GM12878 (cell line): ENCODE data around the gene FAM171A1. TPM values are rescaled to one million over a fixed set of nuclear protein-coding genes. Genes with fewer than 3 reads are reported as not detected.

Source experiments
- ATAC-seq: fragments of 200-7000 bp; cut with Tn5 transposase; 3 replicates; pipeline ENCODE4 v1.9.1; 2020; ENCODE audit warnings: mild to moderate bottlenecking, moderate library complexity
- BruUV-seq: library from RNA; stranded (reverse); fragments of 400-500 nt; replicated peaks from 2 replicates; lab custom pipeline; 2021; lab: Mats Ljungman, UMichigan
- CTCF ChIA-PET: fragments of 300-600 bp; sonication (Branson Sonifier 250); formaldehyde crosslinking; extraction: SDS; loops from one replicate; lab custom pipeline; 2021; ENCODE audit warnings: inconsistent platforms; lab: Yijun Ruan, JAX
- POLR2A ChIA-PET: fragments of 350-600 bp; formaldehyde crosslinking; extraction: SDS; loops from one replicate; lab custom pipeline; 2021; ENCODE audit warnings: inconsistent platforms; lab: Charles Lee
- RAD21 ChIA-PET: fragments of 300-600 bp; sonication (Branson Sonifier 250); formaldehyde crosslinking; loops from one replicate; lab custom pipeline; 2023; ENCODE audit warnings: antibody characterized with exemption; ENCODE audit not compliant: unreplicated experiment; lab: Charles Lee
- SMC1A ChIA-PET: fragments of 300-600 bp; sonication (Branson Sonifier 250); formaldehyde crosslinking; loops from one replicate; lab custom pipeline; 2023; ENCODE audit not compliant: unreplicated experiment, uncharacterized antibody; lab: Charles Lee
- DNase-seq: peaks from one replicate; pipeline ENCODE4 v3.0.0-alpha.2; 2011; ENCODE audit warnings: low read depth, low spot score
- FAIRE-seq: peaks from 3 replicates; lab custom pipeline; 2011; peaks lifted over from hg19 to GRCh38; lab: Jason Lieb, UNC
- H2AFZ ChIP-seq: 2 replicates; pipeline ENCODE4 v1.6.0; 2011; ENCODE audit warnings: low read depth, low read length, control low read depth; ENCODE audit not compliant: control insufficient read depth
- H3K27ac ChIP-seq: 2 replicates; pipeline ENCODE4 v1.5.1; 2011; ENCODE audit warnings: control low read depth; ENCODE audit not compliant: control insufficient read depth, insufficient read depth
- H3K27me3 ChIP-seq, 2 experiments: replicated peaks in 1 of 2; 2 replicates each; pipeline versions ENCODE4 v1.6.0 to v1.6.1; 2011; ENCODE audit warnings: low read length in 1 of 2; ENCODE audit not compliant: control insufficient read depth in 2 of 2, insufficient read depth in 2 of 2
- H3K36me3 ChIP-seq, 2 experiments: 2 replicates each; pipeline ENCODE4 v1.5.1; 2011; ENCODE audit warnings: low read length in 1 of 2; ENCODE audit not compliant: control insufficient read depth in 2 of 2, insufficient read depth in 2 of 2
- H3K4me1 ChIP-seq: 2 replicates; pipeline ENCODE4 v1.6.1; 2011; ENCODE audit warnings: mild to moderate bottlenecking, low read length, moderate library complexity, mixed read lengths; ENCODE audit not compliant: control insufficient read depth, insufficient read depth
- H3K4me2 ChIP-seq: 2 replicates; pipeline ENCODE4 v1.6.0; 2011; ENCODE audit warnings: control low read depth; ENCODE audit not compliant: control insufficient read depth, insufficient read depth
- H3K4me3 ChIP-seq: fragments of 200-600 bp; sonication (generic); 2 replicates; pipeline ENCODE4 v1.5.1; 2016
- H3K79me2 ChIP-seq: 2 replicates; pipeline ENCODE4 v1.6.0; 2011; ENCODE audit warnings: low read length; ENCODE audit not compliant: control insufficient read depth, insufficient read depth
- H3K9ac ChIP-seq: 2 replicates; pipeline ENCODE4 v1.8.0; 2011; ENCODE audit warnings: low read length, control low read depth, mixed read lengths; ENCODE audit not compliant: control insufficient read depth, insufficient read depth
- H3K9me3 ChIP-seq: replicated peaks from 3 replicates; pipeline ENCODE4 v1.5.1; 2011; ENCODE audit warnings: mild to moderate bottlenecking, low read length; ENCODE audit not compliant: control insufficient read depth, insufficient read depth
- H4K20me1 ChIP-seq: 2 replicates; pipeline ENCODE4 v1.6.0; 2011; ENCODE audit not compliant: control insufficient read depth, insufficient read depth
- CREM ChIP-seq: IDR thresholded peaks from 2 replicates; pipeline ENCODE4 v1.6.1; 2014; ENCODE audit warnings: antibody characterized with exemption, low read depth
- FOXM1 ChIP-seq: IDR thresholded peaks from 2 replicates; pipeline ENCODE4 v1.6.1; 2012; ENCODE audit warnings: low read depth, mild to moderate bottlenecking, inconsistent platforms, low read length, moderate library complexity
- GABPA ChIP-seq: IDR thresholded peaks from 2 replicates; pipeline ENCODE4 v1.6.1; 2014; ENCODE audit warnings: antibody characterized with exemption, low read depth, mild to moderate bottlenecking, inconsistent platforms
- HDGF ChIP-seq: fragments of 450-650 bp; IDR thresholded peaks from 2 replicates; pipeline ENCODE4 v1.6.1; 2016; ENCODE audit warnings: antibody characterized with exemption
- HSF1 ChIP-seq: fragments of 150-350 bp; IDR thresholded peaks from 2 replicates; pipeline ENCODE4 v1.6.1; 2014; ENCODE audit warnings: mild to moderate bottlenecking, low read depth, low read length
- POLR2AphosphoS2 ChIP-seq: IDR thresholded peaks from 2 replicates; pipeline ENCODE4 v1.6.1; 2011; ENCODE audit warnings: low read depth, mild to moderate bottlenecking, low read length, improper control_type of control experiment, moderate library complexity
- POLR2AphosphoS5 ChIP-seq: IDR thresholded peaks from 2 replicates; pipeline ENCODE4 v1.6.1; 2011; ENCODE audit warnings: mild to moderate bottlenecking, low read length, inconsistent platforms
- RB1 ChIP-seq: fragments of 450-650 bp; formaldehyde crosslinking; IDR thresholded peaks from 2 replicates; pipeline ENCODE4 v1.6.1; 2017; ENCODE audit warnings: mild to moderate bottlenecking, borderline replicate concordance
- SREBF2 ChIP-seq: IDR thresholded peaks from 2 replicates; pipeline ENCODE4 v1.6.1; 2012; ENCODE audit warnings: mild to moderate bottlenecking, low read length
- STAT1 ChIP-seq: fragments of 450-650 bp; conservative IDR thresholded peaks from 2 replicates; pipeline ENCODE4 v1.6.1; 2014; ENCODE audit warnings: antibody characterized with exemption, mild to moderate bottlenecking
- STAT3 ChIP-seq: IDR thresholded peaks from 2 replicates; pipeline ENCODE4 v1.6.1; 2011; ENCODE audit warnings: low read depth, low read length, improper control_type of control experiment
- SUZ12 ChIP-seq: fragments of 200-600 bp; sonication (generic); IDR thresholded peaks from one replicate; pipeline ENCODE4 v1.6.1; 2018; ENCODE audit warnings: antibody characterized with exemption, mild to moderate bottlenecking; ENCODE audit not compliant: unreplicated experiment
- TAF1 ChIP-seq: IDR thresholded peaks from 2 replicates; pipeline ENCODE4 v1.6.1; 2011; ENCODE audit warnings: mild to moderate bottlenecking, low read depth, low read length, borderline replicate concordance
- TCF12 ChIP-seq: IDR thresholded peaks from 2 replicates; pipeline ENCODE4 v1.6.1; 2011; ENCODE audit warnings: low read depth, mild to moderate bottlenecking, low read length
- USF1 ChIP-seq: IDR thresholded peaks from 2 replicates; pipeline ENCODE4 v1.6.1; 2011; ENCODE audit warnings: borderline replicate concordance, low read depth, mild to moderate bottlenecking, moderate library complexity, mixed read lengths, low read length; ENCODE audit not compliant: insufficient read depth; ENCODE audit errors: extremely low read length
- ZBTB33 ChIP-seq: fragments of 450-650 bp; IDR thresholded peaks from 2 replicates; pipeline ENCODE4 v1.6.1; 2017; ENCODE audit warnings: mild to moderate bottlenecking
- ZBTB4 ChIP-seq: fragments of 450-650 bp; formaldehyde crosslinking; IDR thresholded peaks from 2 replicates; pipeline ENCODE4 v1.4.0; 2022; ENCODE audit warnings: mild to moderate bottlenecking, moderate library complexity
- WGBS: methylation state at CpG from one replicate; pipeline ENCODE4 v1.1.6; 2016; ENCODE audit warnings: low lambda C conversion rate; ENCODE audit not compliant: insufficient replicate concordance, insufficient coverage; ENCODE audit errors: missing lambda C conversion rate; 5-methylcytosine and 5-hydroxymethylcytosine counted together
- in situ Hi-C: fragments of 300-500 bp; cut with MboI; formaldehyde crosslinking; loops from 9 replicates; pipeline ENCODE4 v1.14.3; 2018; ENCODE audit warnings: mixed read lengths
- intact Hi-C: fragments of 100-400 bp; cut with micrococcal nuclease; formaldehyde crosslinking; loops from one replicate; pipeline ENCODE4 v1.14.2; 2022; ENCODE audit not compliant: unreplicated experiment
- polyA plus RNA-seq, 11 experiments: library from polyadenylated mRNA; depleted of rRNA in 4 of 11; unstranded in 6 of 11; stranded (reverse) in 5 of 11; fragments of >200 nt; fragmentation: Nextera tagmentation in 4 of 11; fragmentation: Illumina TruSeq in 1 of 11; extraction: Ambion mirVana in 4 of 11; extraction: Trizol in 1 of 11; gene quantifications; 1 replicate in 1 of 11; 2 replicates in 10 of 11; pipeline versions ENCODE4 v1.2.1 to v1.2.3, GENCODE V29; 2011 to 2016; ENCODE audit warnings: inconsistent platforms in 2 of 11, missing spikeins in 2 of 11, low read depth in 1 of 11
- total RNA-seq, 4 experiments: library from RNA; depleted of rRNA in 3 of 4; stranded (reverse); fragments of >200 nt in 3 of 4; fragmentation: Illumina TruSeq in 1 of 4; extraction: Trizol in 1 of 4; gene quantifications; 2 replicates each; pipeline versions ENCODE4 v1.2.1 to v1.2.3, GENCODE V29; 2013 to 2021

FAM171A1 gene
- total and polyA plus RNA-seq, 10 of the 15 experiments (the other 5 are each of a cell fraction or from before 2014, with no cell fraction given), result 0.05 to 0.28 (median 0.10) TPM; not detected in 1

GRCh38 chr10:15265558-15265957 lies 105.5 kb downstream of the FAM171A1 start:
- H3K4me3 ChIP-seq, result no peak overlapping the region
- H3K36me3 ChIP-seq, result no peaks in the 10 kb centered on the region
- no peaks in the 10 kb centered on the region for H4K20me1 ChIP-seq
- SMC1A ChIA-PET, result no interaction called here
- WGBS, result 0% methylated on average over 2 of the region's 2 CpGs
- FAIRE-seq (no peak), DNase-seq (no peak), ATAC-seq (no peak)
- H2AFZ ChIP-seq, result no peak overlapping the region
- POLR2A ChIA-PET, result interaction anchor here (0.6 kb wide), 1 partner anchor 38 kb away, joined by 5 read pairs; no protein-coding TSS in a partner anchor
- in situ Hi-C loops, result no loop called here
- no peaks in the 10 kb centered on the region; the same call in 2 of the 3 replicates for H3K9me3 ChIP-seq
- H3K9ac ChIP-seq, result no peak overlapping the region
- H3K79me2 ChIP-seq, result no peaks in the 10 kb centered on the region
- CTCF ChIA-PET, result no interaction called here
- peaks cover 0 to 2% of the 10 kb centered on the region in 2 experiments; a peak in 1 of 4 replicates for H3K27me3 ChIP-seq
- H3K27ac ChIP-seq, result no peak overlapping the region
- H3K4me2 ChIP-seq, result no peak overlapping the region
- RAD21 ChIA-PET, result no interaction called here
- BruUV-seq, result no TSS peak
- no peaks in the 10 kb centered on the region for H3K4me1 ChIP-seq
- intact Hi-C loops, result no loop called here
- TF ChIP-seq ZBTB4 (CRISPR knock-in tag) (no peak), ZBTB33 (no peak), FOXM1 (no peak), RB1 (no peak), TAF1 (no peak), STAT1 (no peak), USF1 (no peak), TCF12 (no peak), CREM (no peak), STAT3 (no peak), HSF1 (no peak), HDGF (no peak), SUZ12 (no peak), POLR2AphosphoS2 (no peak), POLR2AphosphoS5 (no peak), GABPA (no peak), SREBF2 (no peak)
